Neural progenitor cell (in vitro differentiated cells): ENCODE results near the gene FANCD2. TPM values are rescaled to one million over a fixed set of nuclear protein-coding genes. Genes with fewer than 3 reads are reported as not detected.

Source experiments
- DNase-seq: peaks from one replicate; pipeline ENCODE4 v3.0.0-alpha.2; 2016; ENCODE audit warnings: low spot score
- H2AFZ ChIP-seq: fragments of 200-600 bp; sonication (generic); replicated peaks from 2 replicates; pipeline ENCODE4 v1.6.1; 2016; ENCODE audit warnings: antibody characterized with exemption
- H3F3A ChIP-seq: fragments of 200-600 bp; sonication (generic); 2 replicates; pipeline ENCODE4 v1.6.1; 2016; ENCODE audit warnings: antibody characterized with exemption, low read depth
- H3K27ac ChIP-seq: fragments of 200-600 bp; sonication (generic); 2 replicates; pipeline ENCODE4 v1.5.1; 2016; ENCODE audit warnings: mild to moderate bottlenecking
- H3K27me3 ChIP-seq: fragments of 200-600 bp; sonication (generic); 2 replicates; pipeline ENCODE4 v1.6.1; 2016; ENCODE audit warnings: mild to moderate bottlenecking, moderate library complexity
- H3K36me3 ChIP-seq: fragments of 200-600 bp; sonication (generic); 2 replicates; pipeline ENCODE4 v1.5.1; 2016
- H3K4me1 ChIP-seq: fragments of 200-600 bp; sonication (generic); 2 replicates; pipeline ENCODE4 v1.6.1; 2016; ENCODE audit warnings: mixed run types
- H3K4me2 ChIP-seq: fragments of 200-600 bp; sonication (generic); 2 replicates; pipeline ENCODE4 v1.6.1; 2016
- H3K4me3 ChIP-seq: fragments of 200-600 bp; sonication (generic); 2 replicates; pipeline ENCODE4 v1.5.1; 2016
- H3K79me2 ChIP-seq: fragments of 200-600 bp; sonication (generic); 2 replicates; pipeline ENCODE4 v1.6.1; 2016; ENCODE audit warnings: low read depth
- H3K9ac ChIP-seq: fragments of 200-600 bp; sonication (generic); 2 replicates; pipeline ENCODE4 v1.6.1; 2016
- H3K9me3 ChIP-seq: fragments of 200-600 bp; sonication (generic); 2 replicates; pipeline ENCODE4 v1.5.1; 2016; ENCODE audit warnings: low read depth
- H4K20me1 ChIP-seq: fragments of 200-600 bp; sonication (generic); 2 replicates; pipeline ENCODE4 v1.6.1; 2016; ENCODE audit warnings: low read depth
- H3K27ac Mint-ChIP-seq: 3 replicates; pipeline ENCODE4 v1.8.0; 2021; ENCODE audit warnings: mixed read lengths
- H3K27me3 Mint-ChIP-seq: 2 replicates; pipeline ENCODE4 v1.8.0; 2022; ENCODE audit warnings: low read depth, mild to moderate bottlenecking, inconsistent platforms, moderate library complexity, mixed read lengths; ENCODE audit not compliant: insufficient read depth
- H3K36me3 Mint-ChIP-seq: 3 replicates; pipeline ENCODE4 v1.8.0; 2021; ENCODE audit warnings: mixed read lengths
- H3K4me1 Mint-ChIP-seq: 3 replicates; pipeline ENCODE4 v1.8.0; 2021; ENCODE audit warnings: mixed read lengths
- H3K4me3 Mint-ChIP-seq: 3 replicates; pipeline ENCODE4 v1.8.0; 2021; ENCODE audit warnings: mild to moderate bottlenecking, moderate library complexity, mixed read lengths
- H3K9me3 Mint-ChIP-seq: 3 replicates; pipeline ENCODE4 v1.8.0; 2020; ENCODE audit warnings: mixed read lengths
- CTCF ChIP-seq: fragments of 200-600 bp; sonication (generic); IDR thresholded peaks from 2 replicates; pipeline ENCODE4 v1.5.1; 2017; ENCODE audit warnings: antibody characterized with exemption, mild to moderate bottlenecking
- EZH2 ChIP-seq: fragments of 200-600 bp; sonication (generic); IDR thresholded peaks from 2 replicates; pipeline ENCODE4 v1.6.1; 2017; ENCODE audit warnings: antibody characterized with exemption, mild to moderate bottlenecking, moderate library complexity
- EZH2phosphoT487 ChIP-seq: fragments of 200-600 bp; sonication (generic); IDR thresholded peaks from 2 replicates; pipeline ENCODE4 v1.6.1; 2017; ENCODE audit warnings: antibody characterized with exemption
- total RNA-seq: library from RNA; depleted of rRNA; stranded (reverse); fragments of >200 nt; gene quantifications from 2 replicates; pipeline ENCODE4 v1.2.3, GENCODE V29; 2015; ENCODE audit warnings: low replicate concordance

FANCD2 gene
- total RNA-seq, 1 donor from 2014 or later = 117 TPM

DNA sequence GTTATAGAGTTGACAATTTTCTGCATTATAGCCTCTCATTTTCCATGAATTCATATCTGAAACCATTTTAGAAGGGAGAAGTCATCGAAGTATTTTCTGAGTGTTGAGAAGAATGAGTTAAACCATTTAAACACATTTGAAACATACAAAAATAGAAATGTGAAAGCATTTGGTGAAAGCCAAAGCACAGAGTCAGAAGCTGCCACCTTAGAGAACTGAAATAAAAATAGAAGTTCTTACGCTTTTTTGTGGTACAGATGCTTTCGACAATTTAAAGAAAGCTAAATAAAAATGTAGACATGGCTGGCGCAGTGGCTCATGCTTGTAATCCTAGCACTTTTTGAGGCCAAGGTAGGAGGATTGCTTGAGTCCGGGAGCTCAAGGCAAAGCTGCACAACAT, 72.8 kb downstream of the FANCD2 start:
- H4K20me1 ChIP-seq = no peaks in the 10 kb centered on the region
- Mint-ChIP-seq H3K4me1 (no peaks in the 10 kb centered on the region), H3K27me3 (no peaks in the 10 kb centered on the region), H3K36me3 (peaks cover 8% of the 10 kb centered on the region), H3K9me3 (no peaks in the 10 kb centered on the region), H3K4me3 (no peak overlapping the region), H3K27ac (no peak overlapping the region)
- no peak for TF ChIP-seq EZH2phosphoT487
- H3F3A ChIP-seq = no peaks in the 10 kb centered on the region
- no peaks in the 10 kb centered on the region for H3K79me2 ChIP-seq
- no peaks in the 10 kb centered on the region for H3K27me3 ChIP-seq
- H3K4me2 ChIP-seq = no peak overlapping the region
- H3K4me3 ChIP-seq = no peak overlapping the region
- no peak overlapping the region for H3K9ac ChIP-seq
- H3K36me3 ChIP-seq = no peaks in the 10 kb centered on the region
- DNase-seq = no peak
- no peak overlapping the region for H3K27ac ChIP-seq
- H3K4me1 ChIP-seq = no peaks in the 10 kb centered on the region
- H2AFZ ChIP-seq = no peak overlapping the region
- no peaks in the 10 kb centered on the region for H3K9me3 ChIP-seq

DNA sequence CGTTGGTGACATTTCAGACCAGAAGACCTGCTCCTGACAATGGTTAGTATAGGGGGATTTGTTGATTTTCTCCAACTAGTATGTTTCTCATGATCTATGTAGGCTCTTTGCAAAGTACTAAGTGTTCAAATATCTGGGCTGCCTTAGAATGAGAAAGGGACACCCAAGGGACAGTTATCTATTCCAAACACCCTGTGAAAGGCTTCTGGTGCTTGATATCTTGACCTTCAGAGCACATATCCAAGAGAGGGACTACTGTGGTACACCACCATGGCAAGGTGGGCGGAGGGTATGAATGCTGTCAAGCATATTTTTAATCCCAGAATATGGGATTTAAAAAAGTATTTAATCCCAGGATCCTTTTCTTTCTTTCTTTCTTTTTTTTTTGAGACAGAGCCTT, 80.7 kb downstream of the FANCD2 start:
- Histone ChIP-seq H3K79me2 (no peaks in the 10 kb centered on the region), H2AFZ (no peak overlapping the region), H3K9me3 (no peaks in the 10 kb centered on the region), H3K9ac (no peak overlapping the region), H3K4me2 (no peak overlapping the region), H3K36me3 (no peaks in the 10 kb centered on the region), H3K4me1 (no peaks in the 10 kb centered on the region), H4K20me1 (no peaks in the 10 kb centered on the region), H3K4me3 (no peak overlapping the region), H3K27me3 (no peaks in the 10 kb centered on the region), H3K27ac (no peak overlapping the region), H3F3A (no peaks in the 10 kb centered on the region)
- Mint-ChIP-seq H3K4me1 (no peaks in the 10 kb centered on the region), H3K4me3 (no peak overlapping the region), H3K9me3 (no peaks in the 10 kb centered on the region), H3K36me3 (peaks cover 3% of the 10 kb centered on the region), H3K27ac (no peak overlapping the region), H3K27me3 (peaks cover 1% of the 10 kb centered on the region)
- DNase-seq = no peak
- no peak for TF ChIP-seq EZH2phosphoT487
- TF ChIP-seq CTCF = no peak
- TF ChIP-seq EZH2 = no peak

- peaks cover 3% of the 10 kb centered on the region for H3K27me3 Mint-ChIP-seq
- no peaks in the 10 kb centered on the region for H3K27me3 ChIP-seq
- H3K4me2 ChIP-seq = no peak within 1 kb of the TSS
- H3K4me3 Mint-ChIP-seq = peak within 1 kb of the TSS; percentile 33
- H3K79me2 ChIP-seq = no peaks in the 10 kb centered on the region
- no peak within 1 kb of the TSS for H3K4me3 ChIP-seq
- peaks cover 3% of the 10 kb centered on the region for H3K36me3 Mint-ChIP-seq
- no peak within 1 kb of the TSS for H3K27ac ChIP-seq
- no peak within 1 kb of the TSS for H2AFZ ChIP-seq
- H3K27ac Mint-ChIP-seq = no peak within 1 kb of the TSS
- no peak for DNase-seq
- no peaks in the 10 kb centered on the region for H3K4me1 ChIP-seq
- H3F3A ChIP-seq = no peaks in the 10 kb centered on the region
- H3K9me3 Mint-ChIP-seq = no peaks in the 10 kb centered on the region
- H3K9me3 ChIP-seq = no peaks in the 10 kb centered on the region
- no peaks in the 10 kb centered on the region for H3K4me1 Mint-ChIP-seq
- no peak within 1 kb of the TSS for H3K9ac ChIP-seq
- no peak for TF ChIP-seq EZH2
- TF ChIP-seq CTCF = no peak
- TF ChIP-seq EZH2phosphoT487 = no peak
- no peaks in the 10 kb centered on the region for H3K36me3 ChIP-seq
- no peaks in the 10 kb centered on the region for H4K20me1 ChIP-seq
Measured at GRCh38 chr3:10108091-10108490, 81.9 kb downstream of the FANCD2 start, which contains the start of gene FANCD2OS. FANCD2OS (minus strand) TSS chr3:10108255; CDS start chr3:10104774, 3,481 bp downstream.

- Histone ChIP-seq H3K4me1 (peaks cover 6% of the 10 kb centered on the region), H3K36me3 (no peaks in the 10 kb centered on the region), H3K4me3 (peak within 1 kb of the TSS; percentile 93), H2AFZ (peak within 1 kb of the TSS; percentile 94), H3K9me3 (no peaks in the 10 kb centered on the region), H3K27me3 (no peaks in the 10 kb centered on the region), H3K9ac (peak within 1 kb of the TSS; percentile 86), H3F3A (no peaks in the 10 kb centered on the region), H3K79me2 (peaks cover 49% of the 10 kb centered on the region), H3K4me2 (peak within 1 kb of the TSS; percentile 92), H3K27ac (no peak within 1 kb of the TSS), H4K20me1 (peaks cover 12% of the 10 kb centered on the region)
- no peak for TF ChIP-seq CTCF
- TF ChIP-seq EZH2phosphoT487 = no peak
- no peak for TF ChIP-seq EZH2
- no peaks in the 10 kb centered on the region for H3K36me3 Mint-ChIP-seq
- peak within 1 kb of the TSS; percentile 98 for H3K27ac Mint-ChIP-seq
- DNase-seq = peak; percentile 95
- H3K4me3 Mint-ChIP-seq = peak within 1 kb of the TSS; percentile 100
- H3K4me1 Mint-ChIP-seq = peaks cover 17% of the 10 kb centered on the region
- H3K27me3 Mint-ChIP-seq = peaks cover 4% of the 10 kb centered on the region
- no peaks in the 10 kb centered on the region for H3K9me3 Mint-ChIP-seq
Measured at GRCh38 chr3:10115326-10116137, 89.3 kb downstream of the FANCD2 start, which contains the start of gene BRK1. BRK1 (plus strand) TSS chr3:10115675; CDS start chr3:10115702, 27 bp downstream.
